Vagina (tissue), 2 donors: ENCODE data around the gene LCMT1.

Source experiments
- CTCF ChIP-seq, 3 experiments: fragments of 450-650 bp in 2 of 3; fragments of 200-600 bp in 1 of 3; sonication (generic) in 1 of 3; IDR thresholded peaks; one replicate each; pipeline ENCODE4 v1.5.1; 2017 to 2019; ENCODE audit warnings: antibody characterized with exemption in 3 of 3, mild to moderate bottlenecking in 2 of 3, moderate library complexity in 2 of 3
- POLR2A ChIP-seq, 2 donors: fragments of 450-650 bp; IDR thresholded peaks; one replicate each; pipeline ENCODE4 v1.6.1; 2017; ENCODE audit warnings: antibody characterized with exemption in 2 of 2, mild to moderate bottlenecking in 2 of 2, moderate library complexity in 2 of 2
- POLR2AphosphoS5 ChIP-seq, 2 donors: sonication (generic); formaldehyde crosslinking; IDR thresholded peaks; one replicate each; pipeline ENCODE4 v1.9.0; 2017; ENCODE audit warnings: antibody characterized with exemption in 2 of 2, mild to moderate bottlenecking in 2 of 2, low read depth in 1 of 2; ENCODE audit not compliant: insufficient read depth in 1 of 2

GRCh38 chr16:25092441-25092840 lies 19.1 kb upstream of the LCMT1 start:
- no peak for TF ChIP-seq CTCF (IDR thresholded peaks at IDR 0.05)
- TF ChIP-seq POLR2A (IDR thresholded peaks at IDR 0.05) = no peak
- no peak for TF ChIP-seq POLR2AphosphoS5 (IDR thresholded peaks at IDR 0.05; ENCODE audit: insufficient read depth in 1 of 2, low read depth in 1 of 2)
